Measurements from ENCODE around the gene PANK1. TPM values are rescaled to one million over a fixed set of nuclear protein-coding genes. Genes with fewer than 3 reads are reported as not detected.

Gene PANK1
- total and polyA plus RNA-seq, 12 donors, result 4.0 to 20.9 (median 16.2) TPM

- no peak for ATAC-seq
- 96 to 98% methylated on average over 4 of the region's 4 CpGs for WGBS, 2 donors
- intact Hi-C loops (cut with DNase I), result no loop called here
Observed at GRCh38 chr10:89580243-89580642, 64.8 kb downstream of the PANK1 start.

GRCh38 chr10:89576696-89577095 lies 68.3 kb downstream of the PANK1 start:
- Histone ChIP-seq H3K36me3 (no peaks in the 10 kb centered on the region), H3K27me3 (no peaks in the 10 kb centered on the region), H3K9me3 (peaks cover 0 to 17% (median 7%) of the 10 kb centered on the region in 11 donors), H3K4me3 (no peak overlapping the region), H3K27ac (no peak overlapping the region), H3K4me1 (peaks cover 0 to 4% (median 0%) of the 10 kb centered on the region in 9 donors)
- intact Hi-C loops (cut with DNase I), result loop anchor here in 1 of 10 donors (10.0 kb wide), 1 partner anchor 118 kb away; no protein-coding TSS in a partner anchor
- TF ChIP-seq CTCF (IDR thresholded peaks at IDR 0.05), result no peak
- ATAC-seq (no peak), DNase-seq (no peak)
- WGBS, 2 donors, result 57 to 59% methylated on average over 2 of the region's 2 CpGs

More at GRCh38 chr10:89580243-89580642, 64.8 kb downstream of the PANK1 start:
- Histone ChIP-seq H3K36me3 (peaks cover 0 to 22% (median 0%) of the 10 kb centered on the region in 9 donors), H3K4me1 (no peaks in the 10 kb centered on the region), H3K27ac (no peak overlapping the region), H3K27me3 (no peaks in the 10 kb centered on the region), H3K4me3 (no peak overlapping the region), H3K9me3 (peaks cover 0 to 17% (median 7%) of the 10 kb centered on the region in 11 donors)
- no peak for TF ChIP-seq CTCF (IDR thresholded peaks at IDR 0.05)
- DNase-seq, result no peak

- H3K36me3 ChIP-seq, result no peaks in the 10 kb centered on the region
- H3K27me3 ChIP-seq, result no peaks in the 10 kb centered on the region
- H3K27ac ChIP-seq, result no peak overlapping the region
- H3K4me1 ChIP-seq, result peaks cover 0 to 4% (median 0%) of the 10 kb centered on the region in 9 donors
- ATAC-seq (no peak), DNase-seq (no peak)
- WGBS, 2 donors, result 97 to 99% methylated on average over 3 of the region's 3 CpGs
- no peak for TF ChIP-seq CTCF (IDR thresholded peaks at IDR 0.05)
- no peak overlapping the region for H3K4me3 ChIP-seq
- peaks cover 0 to 17% (median 7%) of the 10 kb centered on the region in 11 donors for H3K9me3 ChIP-seq
- intact Hi-C loops (cut with DNase I), result loop anchor here in 1 of 10 donors (10.0 kb wide), 1 partner anchor 119 kb away; no protein-coding TSS in a partner anchor
Observed at GRCh38 chr10:89576022-89576421, 69.0 kb downstream of the PANK1 start.

- no peak for TF ChIP-seq CTCF (IDR thresholded peaks at IDR 0.05)
Observed at GRCh38 chr10:89575031-89575430, 70.0 kb downstream of the PANK1 start.

More at GRCh38 chr10:89575031-89575430, 70.0 kb downstream of the PANK1 start:
- no peaks in the 10 kb centered on the region for H3K36me3 ChIP-seq
- no peak overlapping the region for H3K4me3 ChIP-seq
- H3K27me3 ChIP-seq, result no peaks in the 10 kb centered on the region
- DNase-seq (no peak), ATAC-seq (no peak)
- H3K4me1 ChIP-seq, result peaks cover 0 to 4% (median 0%) of the 10 kb centered on the region in 9 donors
- intact Hi-C loops (cut with DNase I), result loop anchor here in 1 of 10 donors (10.0 kb wide), 1 partner anchor 120 kb away; no protein-coding TSS in a partner anchor
- H3K27ac ChIP-seq, result no peak overlapping the region
- peaks cover 0 to 17% (median 7%) of the 10 kb centered on the region in 11 donors for H3K9me3 ChIP-seq
